ENCODE measurements around the gene FCRL5. TPM values are rescaled to one million over a fixed set of nuclear protein-coding genes. Genes with fewer than 3 reads are reported as not detected.

Gene FCRL5
- total and polyA plus RNA-seq, 2 donors (not counting 3 experiments of a cell fraction or from before 2014, with no cell fraction given), result not detected

GRCh38 chr1:157562515-157562914, 10.2 kb upstream of the FCRL5 start:
- POLR2A ChIA-PET, result no interaction called here
- Histone ChIP-seq H3K27ac (ENCODE audit: insufficient read depth, low read depth, low read length) (no peak overlapping the region), H3K27me3 (ENCODE audit: control insufficient read depth in 2 of 2, insufficient read depth in 2 of 2, low read length in 2 of 2) (peaks cover 0 to 2% of the 10 kb centered on the region in 2 experiments), H3K9me1 (replicated peaks; ENCODE audit: control insufficient read depth, extremely low read depth, insufficient read depth, low read length) (no peaks in the 10 kb centered on the region), H4K20me1 (replicated peaks; ENCODE audit: control insufficient read depth, extremely low read depth, insufficient read depth, low read length) (no peaks in the 10 kb centered on the region), H3K4me2 (ENCODE audit: insufficient read depth, low read length) (no peak overlapping the region), H3K36me3 (ENCODE audit: control insufficient read depth in 2 of 2, extremely low read depth in 1 of 2, insufficient read depth in 2 of 2, low read length in 2 of 2) (no peaks in the 10 kb centered on the region), H3K4me1 (ENCODE audit: control insufficient read depth, extremely low read depth, insufficient read depth, low read length) (no peaks in the 10 kb centered on the region), H3K79me2 (ENCODE audit: control insufficient read depth, insufficient read depth, low read length) (no peaks in the 10 kb centered on the region), H3K9me3 (replicated peaks; ENCODE audit: control insufficient read depth, insufficient read depth, low read length) (no peaks in the 10 kb centered on the region), H3K4me3 (replicated peaks in 1 of 3; ENCODE audit: insufficient read depth in 1 of 3, low read depth in 1 of 3, low read length in 3 of 3) (no peak overlapping the region), H2AFZ (ENCODE audit: low read depth, low read length) (no peak overlapping the region), H3K9ac (replicated peaks; ENCODE audit: extremely low read depth, insufficient read depth, low read length) (no peak overlapping the region)
- intact Hi-C loops (cut with micrococcal nuclease) (no loop called here), dilution Hi-C loops (cut with MboI; ENCODE audit: extremely low pct_ligation_motif_present, low sequenced_read_pairs) (no loop called here)
- CTCF ChIA-PET, result interaction anchor here (0.6 to 7.1 kb wide), 2 partner anchors 16 to 18 kb away, joined by 3 to 47 read pairs; no protein-coding TSS in a partner anchor
- no TSS peak for BruUV-seq (replicated peaks)
- TF ChIP-seq MYC (IDR thresholded peaks at IDR 0.05; ENCODE audit: low read depth, low read length) (no peak), JUN (IDR thresholded peaks at IDR 0.05; ENCODE audit: borderline replicate concordance, insufficient read depth, insufficient read length, low read depth) (no peak), POLR2AphosphoS5 (IDR thresholded peaks at IDR 0.05; ENCODE audit: insufficient read depth, low read depth, low read length) (no peak), MAX (IDR thresholded peaks at IDR 0.05; ENCODE audit: insufficient read depth, insufficient read length) (no peak), FOS (IDR thresholded peaks at IDR 0.05; ENCODE audit: borderline replicate concordance, insufficient read depth, low read length) (no peak), EZH2 (IDR thresholded peaks at IDR 0.05; ENCODE audit: borderline replicate concordance, low read depth, low read length, severe bottlenecking) (no peak), GATA2 (IDR thresholded peaks at IDR 0.05; ENCODE audit: insufficient read depth, insufficient read length, low read depth, low read length) (no peak), POLR2A (IDR thresholded peaks at IDR 0.05; ENCODE audit: low read depth, low read length) (no peak)
- TF ChIP-seq, protein P1, sequence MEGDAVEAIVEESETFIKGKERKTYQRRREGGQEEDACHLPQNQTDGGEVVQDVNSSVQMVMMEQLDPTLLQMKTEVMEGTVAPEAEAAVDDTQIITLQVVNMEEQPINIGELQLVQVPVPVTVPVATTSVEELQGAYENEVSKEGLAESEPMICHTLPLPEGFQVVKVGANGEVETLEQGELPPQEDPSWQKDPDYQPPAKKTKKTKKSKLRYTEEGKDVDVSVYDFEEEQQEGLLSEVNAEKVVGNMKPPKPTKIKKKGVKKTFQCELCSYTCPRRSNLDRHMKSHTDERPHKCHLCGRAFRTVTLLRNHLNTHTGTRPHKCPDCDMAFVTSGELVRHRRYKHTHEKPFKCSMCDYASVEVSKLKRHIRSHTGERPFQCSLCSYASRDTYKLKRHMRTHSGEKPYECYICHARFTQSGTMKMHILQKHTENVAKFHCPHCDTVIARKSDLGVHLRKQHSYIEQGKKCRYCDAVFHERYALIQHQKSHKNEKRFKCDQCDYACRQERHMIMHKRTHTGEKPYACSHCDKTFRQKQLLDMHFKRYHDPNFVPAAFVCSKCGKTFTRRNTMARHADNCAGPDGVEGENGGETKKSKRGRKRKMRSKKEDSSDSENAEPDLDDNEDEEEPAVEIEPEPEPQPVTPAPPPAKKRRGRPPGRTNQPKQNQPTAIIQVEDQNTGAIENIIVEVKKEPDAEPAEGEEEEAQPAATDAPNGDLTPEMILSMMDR (IDR thresholded peaks at IDR 0.05; ENCODE audit: extremely low read depth in 1 of 2, insufficient read depth in 1 of 2, low read depth in 1 of 2, low read length in 2 of 2), result no peak
- FAIRE-seq (no peak), DNase-seq (ENCODE audit: low read depth, low spot score) (no peak)
